ENCODE data around the gene PLCL2. TPM values are rescaled to one million over a fixed set of nuclear protein-coding genes. Genes with fewer than 3 reads are reported as not detected.

Gene PLCL2
- total and polyA plus RNA-seq, 10 of the 15 experiments (the other 5 are each of a cell fraction or from before 2014, with no cell fraction given): 7.5 to 37.3 (median 21.7) TPM

GRCh38 chr3:17091910-17092582 is 207.3 kb downstream of the PLCL2 start (continued):
- TF ChIP-seq IRF5 (IDR thresholded peaks at IDR 0.05; ENCODE audit: borderline replicate concordance): no peak
- no peak for TF ChIP-seq HDGF (IDR thresholded peaks at IDR 0.05)
- TF ChIP-seq NFYB (IDR thresholded peaks at IDR 0.05; ENCODE audit: insufficient read depth, low read depth, low read length): no peak
- TF ChIP-seq, protein P1, sequence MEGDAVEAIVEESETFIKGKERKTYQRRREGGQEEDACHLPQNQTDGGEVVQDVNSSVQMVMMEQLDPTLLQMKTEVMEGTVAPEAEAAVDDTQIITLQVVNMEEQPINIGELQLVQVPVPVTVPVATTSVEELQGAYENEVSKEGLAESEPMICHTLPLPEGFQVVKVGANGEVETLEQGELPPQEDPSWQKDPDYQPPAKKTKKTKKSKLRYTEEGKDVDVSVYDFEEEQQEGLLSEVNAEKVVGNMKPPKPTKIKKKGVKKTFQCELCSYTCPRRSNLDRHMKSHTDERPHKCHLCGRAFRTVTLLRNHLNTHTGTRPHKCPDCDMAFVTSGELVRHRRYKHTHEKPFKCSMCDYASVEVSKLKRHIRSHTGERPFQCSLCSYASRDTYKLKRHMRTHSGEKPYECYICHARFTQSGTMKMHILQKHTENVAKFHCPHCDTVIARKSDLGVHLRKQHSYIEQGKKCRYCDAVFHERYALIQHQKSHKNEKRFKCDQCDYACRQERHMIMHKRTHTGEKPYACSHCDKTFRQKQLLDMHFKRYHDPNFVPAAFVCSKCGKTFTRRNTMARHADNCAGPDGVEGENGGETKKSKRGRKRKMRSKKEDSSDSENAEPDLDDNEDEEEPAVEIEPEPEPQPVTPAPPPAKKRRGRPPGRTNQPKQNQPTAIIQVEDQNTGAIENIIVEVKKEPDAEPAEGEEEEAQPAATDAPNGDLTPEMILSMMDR (IDR thresholded peaks at IDR 0.05 in 2 of 3, conservative IDR thresholded peaks at IDR 0.05 in 1 of 3; ENCODE audit: control insufficient read depth in 2 of 3, extremely low read depth in 1 of 3, insufficient read depth in 1 of 3, low read depth in 3 of 3, low read length in 3 of 3): no peak
- TF ChIP-seq RBBP5 (conservative IDR thresholded peaks at IDR 0.05): no peak
- no peak for TF ChIP-seq NR2F1 (conservative IDR thresholded peaks at IDR 0.05)

DNA sequence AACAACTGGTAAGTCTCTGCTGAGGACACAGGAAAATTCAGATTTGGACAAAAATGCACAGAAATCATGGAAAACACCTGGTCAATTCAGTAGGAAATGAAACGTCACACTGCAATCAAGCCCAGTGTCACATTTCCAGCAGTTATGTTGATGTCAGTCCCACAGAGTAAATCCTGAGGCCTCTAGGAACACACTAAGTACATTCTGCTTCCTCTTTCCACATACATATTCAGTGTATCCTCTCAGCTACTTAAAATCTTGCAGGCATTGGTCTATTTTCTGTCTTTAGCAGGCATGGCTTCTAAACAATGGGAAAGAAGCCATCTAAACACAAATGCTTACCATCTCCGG is 207.8 kb downstream of the PLCL2 start:
- Histone ChIP-seq H3K79me2 (ENCODE audit: control insufficient read depth, insufficient read depth, low read length) (no peaks in the 10 kb centered on the region), H3K27me3 (replicated peaks in 1 of 2; ENCODE audit: control insufficient read depth in 2 of 2, insufficient read depth in 2 of 2, low read length in 1 of 2) (no peaks in the 10 kb centered on the region), H3K27ac (ENCODE audit: control insufficient read depth, insufficient read depth) (no peak overlapping the region), H3K9me3 (replicated peaks; ENCODE audit: control insufficient read depth, insufficient read depth, low read length) (no peaks in the 10 kb centered on the region), H4K20me1 (ENCODE audit: control insufficient read depth, insufficient read depth) (no peaks in the 10 kb centered on the region), H3K4me2 (ENCODE audit: control insufficient read depth, insufficient read depth) (no peak overlapping the region), H3K4me3 (no peak overlapping the region), H3K36me3 (ENCODE audit: control insufficient read depth in 2 of 2, insufficient read depth in 2 of 2, low read length in 1 of 2) (peaks cover 2 to 7% of the 10 kb centered on the region in 2 experiments; a peak in 1 of 4 replicates), H3K4me1 (ENCODE audit: control insufficient read depth, insufficient read depth, low read length) (no peaks in the 10 kb centered on the region), H3K9ac (ENCODE audit: control insufficient read depth, insufficient read depth, low read length) (no peak overlapping the region), H2AFZ (ENCODE audit: control insufficient read depth, low read depth, low read length) (no peak overlapping the region)
- BruUV-seq (replicated peaks): no TSS peak
- FAIRE-seq (no peak), DNase-seq (ENCODE audit: low read depth, low spot score) (no peak), ATAC-seq (no peak)
- WGBS (ENCODE audit: insufficient coverage, insufficient replicate concordance, low lambda C conversion rate, missing lambda C conversion rate): 54% methylated on average over 2 of the region's 2 CpGs
- SMC1A ChIA-PET (ENCODE audit: uncharacterized antibody, unreplicated experiment): interaction anchor here (1.5 kb wide), 2 partner anchors 10 to 165 kb away, joined by 3 to 4 read pairs; no protein-coding TSS in a partner anchor
- in situ Hi-C loops (cut with MboI): no loop called here
- intact Hi-C loops (cut with micrococcal nuclease; ENCODE audit: unreplicated experiment): no loop called here
- CTCF ChIA-PET: no interaction called here
- RAD21 ChIA-PET (ENCODE audit: unreplicated experiment): no interaction called here
- POLR2A ChIA-PET: no interaction called here
- TF ChIP-seq KAT2A (conservative IDR thresholded peaks at IDR 0.05; ENCODE audit: control insufficient read depth, low read depth, low read length) (no peak), SMARCA5 (IDR thresholded peaks at IDR 0.05) (no peak), CHD1 (IDR thresholded peaks at IDR 0.05; ENCODE audit: low read depth, low read length) (no peak), E4F1 (IDR thresholded peaks at IDR 0.05; ENCODE audit: borderline replicate concordance, partially characterized antibody) (no peak)
- TF ChIP-seq, protein P2, sequence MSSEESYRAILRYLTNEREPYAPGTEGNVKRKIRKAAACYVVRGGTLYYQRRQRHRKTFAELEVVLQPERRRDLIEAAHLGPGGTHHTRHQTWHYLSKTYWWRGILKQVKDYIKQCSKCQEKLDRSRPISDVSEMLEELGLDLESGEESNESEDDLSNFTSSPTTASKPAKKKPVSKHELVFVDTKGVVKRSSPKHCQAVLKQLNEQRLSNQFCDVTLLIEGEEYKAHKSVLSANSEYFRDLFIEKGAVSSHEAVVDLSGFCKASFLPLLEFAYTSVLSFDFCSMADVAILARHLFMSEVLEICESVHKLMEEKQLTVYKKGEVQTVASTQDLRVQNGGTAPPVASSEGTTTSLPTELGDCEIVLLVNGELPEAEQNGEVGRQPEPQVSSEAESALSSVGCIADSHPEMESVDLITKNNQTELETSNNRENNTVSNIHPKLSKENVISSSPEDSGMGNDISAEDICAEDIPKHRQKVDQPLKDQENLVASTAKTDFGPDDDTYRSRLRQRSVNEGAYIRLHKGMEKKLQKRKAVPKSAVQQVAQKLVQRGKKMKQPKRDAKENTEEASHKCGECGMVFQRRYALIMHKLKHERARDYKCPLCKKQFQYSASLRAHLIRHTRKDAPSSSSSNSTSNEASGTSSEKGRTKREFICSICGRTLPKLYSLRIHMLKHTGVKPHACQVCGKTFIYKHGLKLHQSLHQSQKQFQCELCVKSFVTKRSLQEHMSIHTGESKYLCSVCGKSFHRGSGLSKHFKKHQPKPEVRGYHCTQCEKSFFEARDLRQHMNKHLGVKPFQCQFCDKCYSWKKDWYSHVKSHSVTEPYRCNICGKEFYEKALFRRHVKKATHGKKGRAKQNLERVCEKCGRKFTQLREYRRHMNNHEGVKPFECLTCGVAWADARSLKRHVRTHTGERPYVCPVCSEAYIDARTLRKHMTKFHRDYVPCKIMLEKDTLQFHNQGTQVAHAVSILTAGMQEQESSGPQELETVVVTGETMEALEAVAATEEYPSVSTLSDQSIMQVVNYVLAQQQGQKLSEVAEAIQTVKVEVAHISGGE (CRISPR knock-in tag; IDR thresholded peaks at IDR 0.05): no peak

Data from GM12878 (cell line).